HCT116 (cell line): ENCODE measurements around the gene INPP1. TPM values are rescaled to one million over a fixed set of nuclear protein-coding genes. Genes with fewer than 3 reads are reported as not detected.

ENCODE experiments used
- ATAC-seq: fragments of 200-7000 bp; cut with Tn5 transposase; 2 replicates; pipeline ENCODE4 v1.9.1; 2020; ENCODE audit warnings: mild to moderate bottlenecking, moderate library complexity
- BruUV-seq: library from RNA; stranded (reverse); fragments of 400-500 nt; replicated peaks from 2 replicates; lab custom pipeline; 2021; lab: Mats Ljungman, UMichigan
- CTCF ChIA-PET: fragments of 300-600 bp; sonication (Branson Sonifier 250); formaldehyde crosslinking; loops from one replicate; lab custom pipeline; 2021; ENCODE audit warnings: antibody characterized with exemption; lab: Charles Lee
- POLR2A ChIA-PET: fragments of 300-600, 350-600 bp; sonication (Branson Sonifier 250); formaldehyde crosslinking; loops from one replicate; lab custom pipeline; 2021; ENCODE audit warnings: antibody characterized with exemption; lab: Charles Lee
- RAD21 ChIA-PET, 2 experiments: fragments of 300-600 bp; sonication (Branson Sonifier 250); formaldehyde crosslinking; loops; one replicate each; lab custom pipeline; 2023; ENCODE audit warnings: low total read pairs in 2 of 2; ENCODE audit not compliant: uncharacterized antibody in 2 of 2, unreplicated experiment in 2 of 2, low non-redundant PET in 1 of 2; lab: Charles Lee
- DNase-seq: peaks from one replicate; pipeline ENCODE4 v3.0.0-alpha.2; 2010; ENCODE audit warnings: low read depth, low spot score
- H2AFZ ChIP-seq: fragments of 200-600 bp; shearing (Covaris generic), sonication (generic); 2 replicates; pipeline ENCODE4 v1.6.1; 2017; ENCODE audit warnings: low read depth, mixed run types, mixed read lengths, antibody characterized with exemption, low read length; ENCODE audit not compliant: poor library complexity, severe bottlenecking
- H3K27ac ChIP-seq: 2 replicates; pipeline ENCODE4 v1.5.1; 2012; ENCODE audit warnings: low read depth, low read length
- H3K27me3 ChIP-seq: fragments of 200-600 bp; sonication (generic); 2 replicates; pipeline ENCODE4 v1.6.1; 2016; ENCODE audit warnings: mixed run types, low read length, mixed read lengths; ENCODE audit not compliant: insufficient read depth
- H3K36me3 ChIP-seq, 2 experiments: fragments of 200-500 bp in 1 of 2; fragments of 200-600 bp in 1 of 2; sonication (Bioruptor generic) in 1 of 2; sonication (generic) in 1 of 2; 2 replicates each; pipeline versions ENCODE4 v1.5.1 to v1.6.1; 2014 to 2016; ENCODE audit warnings: low read length in 2 of 2, inconsistent platforms in 1 of 2, mixed read lengths in 1 of 2, mixed run types in 1 of 2; ENCODE audit not compliant: insufficient read depth in 2 of 2, control insufficient read depth in 1 of 2
- H3K4me1 ChIP-seq, 2 experiments: fragments of 200-600 bp in 1 of 2; sonication (generic) in 1 of 2; 2 replicates each; pipeline versions ENCODE4 v1.5.1 to v1.6.1; 2012 to 2017; ENCODE audit warnings: low read length in 2 of 2, inconsistent platforms in 1 of 2, mild to moderate bottlenecking in 1 of 2, mixed read lengths in 1 of 2, mixed run types in 1 of 2, moderate library complexity in 1 of 2; ENCODE audit not compliant: insufficient read depth in 2 of 2, control insufficient read depth in 1 of 2
- H3K4me2 ChIP-seq: fragments of 200-600 bp; sonication (generic); 2 replicates; pipeline ENCODE4 v1.6.1; 2017; ENCODE audit warnings: mixed run types, low read length, mixed read lengths
- H3K4me3 ChIP-seq, 2 experiments: fragments of 200-600 bp in 1 of 2; sonication (generic) in 1 of 2; replicated peaks in 1 of 2; 2 replicates each; pipeline ENCODE4 v1.5.1; 2011 to 2016; ENCODE audit warnings: low read length in 2 of 2, control low read depth in 1 of 2, low read depth in 1 of 2, mild to moderate bottlenecking in 1 of 2, mixed read lengths in 1 of 2, mixed run types in 1 of 2
- H3K79me2 ChIP-seq: fragments of 200-600 bp; sonication (generic); 2 replicates; pipeline ENCODE4 v1.6.1; 2017; ENCODE audit warnings: mild to moderate bottlenecking, mixed run types, low read length, moderate library complexity, mixed read lengths; ENCODE audit not compliant: insufficient read depth
- H3K9ac ChIP-seq: fragments of 200-600 bp; sonication (generic); 2 replicates; pipeline ENCODE4 v1.6.1; 2016; ENCODE audit warnings: low read length, mixed read lengths
- H3K9me2 ChIP-seq: fragments of 200-600 bp; sonication (generic), shearing (Covaris generic); 2 replicates; pipeline ENCODE4 v1.6.1; 2017; ENCODE audit warnings: mixed run types, mild to moderate bottlenecking, moderate library complexity; ENCODE audit not compliant: insufficient read depth
- H3K9me3 ChIP-seq, 2 experiments: fragments of 200-500 bp in 1 of 2; fragments of 200-600 bp in 1 of 2; sonication (Bioruptor generic) in 1 of 2; sonication (generic) in 1 of 2; 2 replicates each; pipeline ENCODE4 v1.6.1; 2014 to 2017; ENCODE audit warnings: low read length in 2 of 2, mixed read lengths in 2 of 2, inconsistent platforms in 1 of 2, low read depth in 1 of 2, mild to moderate bottlenecking in 1 of 2, mixed run types in 1 of 2, moderate library complexity in 1 of 2; ENCODE audit not compliant: control insufficient read depth in 1 of 2, insufficient read depth in 1 of 2
- H4K20me1 ChIP-seq: fragments of 200-600 bp; sonication (generic), shearing (Covaris generic); 2 replicates; pipeline ENCODE4 v1.6.1; 2017; ENCODE audit warnings: mixed run types, mild to moderate bottlenecking, moderate library complexity; ENCODE audit not compliant: insufficient read depth
- CEBPB ChIP-seq: IDR thresholded peaks from 2 replicates; pipeline ENCODE4 v1.6.1; 2012; ENCODE audit warnings: low read depth
- EGR1 ChIP-seq: IDR thresholded peaks from 2 replicates; pipeline ENCODE4 v1.6.1; 2012; ENCODE audit warnings: low read depth
- EZH2phosphoT487 ChIP-seq: fragments of 200-600 bp; IDR thresholded peaks from 2 replicates; pipeline ENCODE4 v1.6.1; 2018; ENCODE audit warnings: antibody characterized with exemption, borderline replicate concordance
- POLR2AphosphoS5 ChIP-seq: IDR thresholded peaks from 2 replicates; pipeline ENCODE4 v1.6.1; 2011; ENCODE audit warnings: mild to moderate bottlenecking, low read depth, low read length, moderate library complexity
- SP1 ChIP-seq: IDR thresholded peaks from 2 replicates; pipeline ENCODE4 v1.6.1; 2012; ENCODE audit warnings: low read depth
- TCF7L2 ChIP-seq: IDR thresholded peaks from 2 replicates; pipeline ENCODE4 v1.7.0; 2011; ENCODE audit warnings: borderline replicate concordance, inconsistent platforms; ENCODE audit not compliant: insufficient read depth, insufficient read length; ENCODE audit errors: extremely low read depth
- ZNF274 ChIP-seq: fragments of 200-500 bp; sonication (Bioruptor generic); IDR thresholded peaks from 2 replicates; pipeline ENCODE4 v1.6.1; 2014; ENCODE audit warnings: mild to moderate bottlenecking, low read depth, low read length, inconsistent platforms
- intact Hi-C: fragments of 100-400 bp; cut with micrococcal nuclease; formaldehyde crosslinking; loops from 2 replicates; pipeline ENCODE4 v1.10.0; 2022
- total RNA-seq: library from RNA; stranded (reverse); gene quantifications from one replicate; pipeline ENCODE4 v1.2.1, GENCODE V29; 2021; ENCODE audit not compliant: unreplicated experiment
- TF ChIP-seq, protein P1 (sequence below): IDR thresholded peaks from 2 replicates; pipeline ENCODE4 v1.6.1; 2012
- TF ChIP-seq, protein P2 (sequence below): IDR thresholded peaks from 2 replicates; pipeline ENCODE4 v1.6.1; 2012

INPP1 gene
- total RNA-seq, 1 experiment from 2014 or later, result 19.6 TPM

DNA sequence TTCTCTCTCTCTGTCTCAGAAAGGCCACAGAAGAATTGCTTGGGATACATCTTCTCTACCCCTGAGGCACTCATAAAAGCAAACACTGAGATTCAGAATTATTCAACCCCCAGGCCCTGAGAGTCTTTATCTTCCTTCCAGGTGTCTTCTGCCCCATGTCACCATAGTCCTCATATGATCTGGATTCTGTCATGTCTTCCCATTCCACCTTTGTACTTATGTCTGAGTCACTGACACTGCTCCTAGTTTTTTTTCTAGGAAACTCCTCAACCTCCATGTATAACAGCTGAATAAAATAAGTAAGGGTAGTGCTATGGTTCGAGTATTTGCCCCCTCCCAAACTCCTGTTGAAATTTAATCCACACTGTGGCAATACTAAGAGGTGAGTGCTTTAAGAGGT, 35.4 kb upstream of the INPP1 start:
- no peaks in the 10 kb centered on the region for H4K20me1 ChIP-seq
- BruUV-seq, result no TSS peak
- DNase-seq (no peak), ATAC-seq (no peak)
- H3K27me3 ChIP-seq, result no peaks in the 10 kb centered on the region
- no peak overlapping the region for H3K4me3 ChIP-seq
- ChIA-PET POLR2A (no interaction called here), CTCF (no interaction called here), RAD21 (no interaction called here)
- no peaks in the 10 kb centered on the region for H3K9me2 ChIP-seq
- H3K27ac ChIP-seq, result no peak overlapping the region
- H3K79me2 ChIP-seq, result peaks cover 29% of the 10 kb centered on the region
- H3K9ac ChIP-seq, result no peak overlapping the region
- H3K4me2 ChIP-seq, result no peak overlapping the region
- peaks cover 8 to 10% of the 10 kb centered on the region in 2 experiments for H3K4me1 ChIP-seq
- H3K9me3 ChIP-seq, result no peaks in the 10 kb centered on the region
- H3K36me3 ChIP-seq, result peaks cover 0 to 3% of the 10 kb centered on the region in 2 experiments; a peak in 2 of 4 replicates
- intact Hi-C loops, result no loop called here
- no peak overlapping the region for H2AFZ ChIP-seq
- TF ChIP-seq, protein P1, sequence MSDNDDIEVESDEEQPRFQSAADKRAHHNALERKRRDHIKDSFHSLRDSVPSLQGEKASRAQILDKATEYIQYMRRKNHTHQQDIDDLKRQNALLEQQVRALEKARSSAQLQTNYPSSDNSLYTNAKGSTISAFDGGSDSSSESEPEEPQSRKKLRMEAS, result no peak
- TF ChIP-seq POLR2AphosphoS5 (no peak), ZNF274 (no peak), CEBPB (no peak), TCF7L2 (no peak), SP1 (no peak), EZH2phosphoT487 (no peak), EGR1 (no peak)
- TF ChIP-seq, protein P2, sequence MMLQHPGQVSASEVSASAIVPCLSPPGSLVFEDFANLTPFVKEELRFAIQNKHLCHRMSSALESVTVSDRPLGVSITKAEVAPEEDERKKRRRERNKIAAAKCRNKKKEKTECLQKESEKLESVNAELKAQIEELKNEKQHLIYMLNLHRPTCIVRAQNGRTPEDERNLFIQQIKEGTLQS, result no peak
